Esophagus muscularis mucosa (tissue), 4 donors: ENCODE results near the gene ZFAND2A. TPM values are rescaled to one million over a fixed set of nuclear protein-coding genes. Genes with fewer than 3 reads are reported as not detected.
"Not testable (repeated sequence)": the region's sequence is repeated elsewhere in the genome, so short reads cannot be mapped to it uniquely, and the experiment has no call there.

Source experiments
- DNase-seq: peaks from one replicate; pipeline ENCODE4 v3.0.0-alpha.2; 2017; ENCODE audit errors: extremely low spot score
- H3K27ac ChIP-seq, 4 donors: fragments of 200-600 bp; sonication (generic); replicated peaks in 1 of 4; 1 replicate in 3 of 4; 2 replicates in 1 of 4; pipeline ENCODE4 v1.5.1; 2016 to 2019; ENCODE audit warnings: mild to moderate bottlenecking in 1 of 4
- H3K27me3 ChIP-seq, 4 donors: fragments of 200-600 bp; sonication (generic); one replicate each; pipeline versions ENCODE4 v1.5.1 to v1.6.0; 2016 to 2019
- H3K36me3 ChIP-seq, 4 donors: fragments of 200-600 bp; sonication (generic); one replicate each; pipeline ENCODE4 v1.5.1; 2016 to 2019
- H3K4me1 ChIP-seq, 4 donors: fragments of 200-600 bp; sonication (generic); one replicate each; pipeline ENCODE4 v1.5.1; 2016 to 2019
- H3K4me3 ChIP-seq, 4 donors: fragments of 200-600 bp; sonication (generic); 1 replicate in 2 of 4; 2 replicates in 2 of 4; pipeline ENCODE4 v1.5.1; 2016 to 2019; ENCODE audit warnings: mild to moderate bottlenecking in 4 of 4, moderate library complexity in 1 of 4
- H3K9me3 ChIP-seq, 4 donors: fragments of 200-600 bp; sonication (generic); 1 replicate in 3 of 4; 2 replicates in 1 of 4; pipeline ENCODE4 v1.5.1; 2016 to 2019
- CTCF ChIP-seq, 3 experiments: fragments of 200-600 bp in 2 of 3; fragments of 450-650 bp in 1 of 3; sonication (generic) in 2 of 3; IDR thresholded peaks; one replicate each; pipeline ENCODE4 v1.5.1; 2017 to 2019; ENCODE audit warnings: antibody characterized with exemption in 3 of 3, mild to moderate bottlenecking in 2 of 3, moderate library complexity in 1 of 3
- EP300 ChIP-seq: sonication (generic); formaldehyde crosslinking; IDR thresholded peaks from one replicate; pipeline ENCODE4 v1.6.1; 2017; ENCODE audit warnings: antibody characterized with exemption
- POLR2A ChIP-seq: fragments of 450-650 bp; IDR thresholded peaks from one replicate; pipeline ENCODE4 v1.6.1; 2017; ENCODE audit warnings: antibody characterized with exemption, moderate library complexity, mild to moderate bottlenecking, low read depth
- POLR2AphosphoS5 ChIP-seq, 2 donors: sonication (generic); formaldehyde crosslinking; IDR thresholded peaks; one replicate each; pipeline ENCODE4 v1.6.1; 2017; ENCODE audit warnings: antibody characterized with exemption in 2 of 2
- WGBS: methylation state at CpG from one replicate; pipeline ENCODE4 v1.1.5; 2018; 5-methylcytosine and 5-hydroxymethylcytosine counted together
- intact Hi-C: fragments of 100-400 bp; cut with DNase I; formaldehyde crosslinking; loops from one replicate; pipeline ENCODE4 v1.15.1; 2023
- total RNA-seq, 4 donors: library from RNA; depleted of rRNA; stranded (reverse); fragments of >200 nt; gene quantifications; one replicate each; pipeline versions ENCODE4 v1.1.0 to v1.2.1, GENCODE V29; 2016

ZFAND2A gene
- total RNA-seq, 4 donors from 2014 or later: 24.3 to 27.5 (median 25.5) TPM

GRCh38 chr7:1119201-1119600 is 40.8 kb downstream of the ZFAND2A start:
- no peak for TF ChIP-seq POLR2A
- no peak for TF ChIP-seq EP300
- TF ChIP-seq POLR2AphosphoS5 (IDR thresholded peaks at IDR 0.05): no peak
- no peak for TF ChIP-seq CTCF (IDR thresholded peaks at IDR 0.05)
- Histone ChIP-seq H3K36me3 (no peaks in the 10 kb centered on the region), H3K4me3 (no peak overlapping the region), H3K27me3 (no peaks in the 10 kb centered on the region), H3K27ac (no peak overlapping the region), H3K4me1 (peaks cover 11 to 24% (median 16%) of the 10 kb centered on the region in 4 donors), H3K9me3 (no peaks in the 10 kb centered on the region)
- no peak for DNase-seq
- WGBS: 86% methylated on average over 5 of the region's 5 CpGs
- intact Hi-C loops: no loop called here

- TF ChIP-seq CTCF (IDR thresholded peaks at IDR 0.05): no peak
- no peak for TF ChIP-seq POLR2A
- TF ChIP-seq EP300: no peak
- no peak for TF ChIP-seq POLR2AphosphoS5 (IDR thresholded peaks at IDR 0.05)
- H3K27me3 ChIP-seq: no peaks in the 10 kb centered on the region
- H3K4me3 ChIP-seq: no peak overlapping the region
- no peak for DNase-seq
- 96% methylated on average over 38 of the region's 38 CpGs for WGBS
- H3K36me3 ChIP-seq: peaks cover 0 to 7% (median 0%) of the 10 kb centered on the region in 4 donors
- intact Hi-C loops: no loop called here
- H3K4me1 ChIP-seq: peaks cover 0 to 7% (median 0%) of the 10 kb centered on the region in 4 donors
- no peaks in the 10 kb centered on the region for H3K9me3 ChIP-seq
- no peak overlapping the region for H3K27ac ChIP-seq
These were observed 42.6 kb downstream of the ZFAND2A start for GRCh38 chr7:1117321-1117928.

GRCh38 chr7:1116383-1117008 is 43.5 kb downstream of the ZFAND2A start:
- intact Hi-C loops, H3K4me3 ChIP-seq, H3K36me3 ChIP-seq, H3K27ac ChIP-seq, H3K27me3 ChIP-seq, DNase-seq, H3K9me3 ChIP-seq, H3K4me1 ChIP-seq: not testable (repeated sequence)
- 96% methylated on average over 35 of the region's 49 CpGs for WGBS

GRCh38 chr7:1115171-1116045 is 44.6 kb downstream of the ZFAND2A start:
- H3K4me3 ChIP-seq, H3K27ac ChIP-seq, DNase-seq, H3K4me1 ChIP-seq, intact Hi-C loops, H3K9me3 ChIP-seq, H3K27me3 ChIP-seq, H3K36me3 ChIP-seq: not testable (repeated sequence)
- 93% methylated on average over 44 of the region's 44 CpGs for WGBS

- no peak for TF ChIP-seq POLR2A
- WGBS: 96% methylated on average over 9 of the region's 19 CpGs
- no peaks in the 10 kb centered on the region for H3K9me3 ChIP-seq
- no peaks in the 10 kb centered on the region for H3K4me1 ChIP-seq
- H3K4me3 ChIP-seq: no peak overlapping the region
- no peaks in the 10 kb centered on the region for H3K27me3 ChIP-seq
- DNase-seq: no peak
- peaks cover 0 to 7% (median 0%) of the 10 kb centered on the region in 4 donors for H3K36me3 ChIP-seq
- intact Hi-C loops: no loop called here
- no peak overlapping the region for H3K27ac ChIP-seq
These were observed 45.5 kb downstream of the ZFAND2A start for GRCh38 chr7:1114505-1114904.

GRCh38 chr7:1114088-1114487 is 45.9 kb downstream of the ZFAND2A start:
- 85% methylated on average over 6 of the region's 13 CpGs for WGBS
- H3K27me3 ChIP-seq: no peaks in the 10 kb centered on the region
- H3K9me3 ChIP-seq: no peaks in the 10 kb centered on the region
- peaks cover 0 to 7% (median 0%) of the 10 kb centered on the region in 4 donors for H3K36me3 ChIP-seq
- intact Hi-C loops: no loop called here
- DNase-seq: no peak
- no peaks in the 10 kb centered on the region for H3K4me1 ChIP-seq
- no peak overlapping the region for H3K4me3 ChIP-seq
- no peak overlapping the region for H3K27ac ChIP-seq
- no peak for TF ChIP-seq EP300
- no peak for TF ChIP-seq POLR2AphosphoS5 (IDR thresholded peaks at IDR 0.05)
- no peak for TF ChIP-seq CTCF (IDR thresholded peaks at IDR 0.05)
- TF ChIP-seq POLR2A: no peak
